Adrenal gland (tissue), 12 donors: Measurements from ENCODE around the gene TLCD4. TPM values are rescaled to one million over a fixed set of nuclear protein-coding genes. Genes with fewer than 3 reads are reported as not detected.

Experiments used
- DNase-seq, 7 donors: peaks; one replicate each; pipeline ENCODE4 v3.0.0-alpha.2; 2019 to 2020
- H3K27ac ChIP-seq, 5 donors: fragments of 200-600 bp; sonication (generic) in 4 of 5; 1 replicate in 3 of 5; 2 replicates in 2 of 5; pipeline versions ENCODE4 v1.5.1 to v1.8.0; 2016 to 2020; ENCODE audit warnings: mild to moderate bottlenecking in 1 of 5
- H3K27me3 ChIP-seq: fragments of 200-600 bp; 2 replicates; pipeline ENCODE4 v1.8.0; 2021
- H3K36me3 ChIP-seq, 2 donors: fragments of 200-600 bp; replicated peaks in 1 of 2; 1 replicate in 1 of 2; 2 replicates in 1 of 2; pipeline versions ENCODE4 v1.5.1 to v1.8.0; 2018 to 2022
- H3K4me1 ChIP-seq, 2 donors: fragments of 200-600 bp; replicated peaks in 1 of 2; 1 replicate in 1 of 2; 2 replicates in 1 of 2; pipeline versions ENCODE4 v1.5.1 to v1.8.0; 2018 to 2021
- H3K4me3 ChIP-seq, 4 donors: fragments of 200-600 bp; sonication (generic) in 3 of 4; one replicate each; pipeline ENCODE4 v1.5.1; 2016 to 2018
- H3K9me3 ChIP-seq, 3 donors: fragments of 200-600 bp; sonication (generic) in 1 of 3; replicated peaks in 1 of 3; 1 replicate in 2 of 3; 2 replicates in 1 of 3; pipeline versions ENCODE4 v1.5.1 to v1.8.0; 2016 to 2021
- POLR2A ChIP-seq, 2 donors: fragments of 450-650 bp; IDR thresholded peaks; one replicate each; pipeline ENCODE4 v1.6.1; 2017; ENCODE audit warnings: antibody characterized with exemption in 2 of 2, mild to moderate bottlenecking in 2 of 2, moderate library complexity in 1 of 2
- WGBS, 4 donors: extraction: QIAGEN DNeasy Blood & Tissue Kit in 2 of 4; methylation state at CpG; one replicate each; pipeline versions ENCODE4 v1.1.5 to v1.1.7; 2013 to 2017; 5-methylcytosine and 5-hydroxymethylcytosine counted together
- intact Hi-C, 2 donors: fragments of 100-400 bp; cut with DNase I; formaldehyde crosslinking; loops; one replicate each; pipeline versions ENCODE4 v1.14.1 to v1.15.0; 2022 to 2023
- polyA plus RNA-seq, 3 donors: library from polyadenylated mRNA; stranded (reverse); fragments of 200-250 nt in 2 of 3; fragments of 350-450 nt in 1 of 3; fragmentation: Illumina TruSeq in 1 of 3; extraction: RNeasy Lipid Tissue Mini Kit (QIAGEN cat#74804) in 1 of 3; gene quantifications; one replicate each; pipeline ENCODE4 v1.2.3, GENCODE V29; 2013 to 2014
- total RNA-seq, 9 donors: library from RNA; depleted of rRNA in 4 of 9; stranded (reverse); fragments of >200 nt in 4 of 9; fragments of 120-200 nt in 1 of 9; fragmentation: NEBNext Ultra II Directional in 1 of 9; extraction: Animal tissue kit (Norgen Biotek cat#: 25700) in 1 of 9; gene quantifications; one replicate each; pipeline versions ENCODE4 v1.1.0 to v1.2.4, GENCODE V29; 2013 to 2023
- TF ChIP-seq, protein P1 (sequence below), 6 experiments: fragments of 450-650 bp in 4 of 6; fragments of 200-600 bp in 2 of 6; sonication (generic) in 1 of 6; IDR thresholded peaks; 1 replicate in 5 of 6; 2 replicates in 1 of 6; pipeline versions ENCODE4 v1.5.1 to v1.8.0; 2016 to 2021; ENCODE audit warnings: antibody characterized with exemption in 6 of 6, mild to moderate bottlenecking in 2 of 6, moderate library complexity in 1 of 6
- donor health status: healthy with polysubstance abuse.
- donor health status: Bipolar disorder and iron deficiency.
- donor health status: DM: yes; HTN: yes; CAD: no.
- donor health status: DM: no; HTN: no; CAD: no.
- donor health status: DM: no; HTN: no; CAD: no.
- donor health status: DM: yes; HTN: yes; CAD: no.

Gene TLCD4
- total and polyA plus RNA-seq, 12 donors, result 1.6 to 41.3 (median 19.6) TPM

DNA sequence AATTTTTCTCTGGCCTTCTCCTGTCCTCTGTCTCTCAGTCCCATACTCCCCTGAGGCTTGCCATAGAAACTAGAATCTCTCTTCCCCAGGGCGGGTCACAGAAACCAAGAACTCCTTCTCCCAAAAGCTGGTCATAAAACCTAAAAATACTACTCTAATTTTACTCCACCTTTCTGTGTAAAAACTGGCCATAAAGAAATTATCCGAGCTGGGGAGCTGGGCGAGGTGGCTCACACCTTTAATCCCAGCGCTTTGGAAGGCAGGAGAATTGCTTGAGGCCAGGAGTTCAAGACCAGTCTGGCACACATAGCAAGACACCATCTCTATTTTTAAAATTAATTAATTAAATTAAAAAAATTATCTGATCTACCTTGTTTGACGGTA lies 47.5 kb upstream of the TLCD4 start:
- H3K27ac ChIP-seq, result peak overlapping the region in 3 of 5 donors; percentile 4 to 64 (median 4)
- no peak for DNase-seq
- no peaks in the 10 kb centered on the region for H3K9me3 ChIP-seq
- H3K27me3 ChIP-seq, result no peaks in the 10 kb centered on the region
- intact Hi-C loops, result loop anchor here in 1 of 2 donors (5.0 kb wide), 1 partner anchor 163 kb away; the partner anchor contains the start of gene RWDD3
- TF ChIP-seq POLR2A (IDR thresholded peaks at IDR 0.05), result no peak
- TF ChIP-seq, protein P1, sequence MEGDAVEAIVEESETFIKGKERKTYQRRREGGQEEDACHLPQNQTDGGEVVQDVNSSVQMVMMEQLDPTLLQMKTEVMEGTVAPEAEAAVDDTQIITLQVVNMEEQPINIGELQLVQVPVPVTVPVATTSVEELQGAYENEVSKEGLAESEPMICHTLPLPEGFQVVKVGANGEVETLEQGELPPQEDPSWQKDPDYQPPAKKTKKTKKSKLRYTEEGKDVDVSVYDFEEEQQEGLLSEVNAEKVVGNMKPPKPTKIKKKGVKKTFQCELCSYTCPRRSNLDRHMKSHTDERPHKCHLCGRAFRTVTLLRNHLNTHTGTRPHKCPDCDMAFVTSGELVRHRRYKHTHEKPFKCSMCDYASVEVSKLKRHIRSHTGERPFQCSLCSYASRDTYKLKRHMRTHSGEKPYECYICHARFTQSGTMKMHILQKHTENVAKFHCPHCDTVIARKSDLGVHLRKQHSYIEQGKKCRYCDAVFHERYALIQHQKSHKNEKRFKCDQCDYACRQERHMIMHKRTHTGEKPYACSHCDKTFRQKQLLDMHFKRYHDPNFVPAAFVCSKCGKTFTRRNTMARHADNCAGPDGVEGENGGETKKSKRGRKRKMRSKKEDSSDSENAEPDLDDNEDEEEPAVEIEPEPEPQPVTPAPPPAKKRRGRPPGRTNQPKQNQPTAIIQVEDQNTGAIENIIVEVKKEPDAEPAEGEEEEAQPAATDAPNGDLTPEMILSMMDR (IDR thresholded peaks at IDR 0.05), result no peak
- H3K4me3 ChIP-seq, result no peak overlapping the region
- H3K4me1 ChIP-seq, result peaks cover 13 to 31% of the 10 kb centered on the region in 2 donors
- H3K36me3 ChIP-seq, result no peaks in the 10 kb centered on the region
- 89 to 97% (median 93%) methylated on average over 5 of the region's 5 CpGs for WGBS, 4 donors

DNA sequence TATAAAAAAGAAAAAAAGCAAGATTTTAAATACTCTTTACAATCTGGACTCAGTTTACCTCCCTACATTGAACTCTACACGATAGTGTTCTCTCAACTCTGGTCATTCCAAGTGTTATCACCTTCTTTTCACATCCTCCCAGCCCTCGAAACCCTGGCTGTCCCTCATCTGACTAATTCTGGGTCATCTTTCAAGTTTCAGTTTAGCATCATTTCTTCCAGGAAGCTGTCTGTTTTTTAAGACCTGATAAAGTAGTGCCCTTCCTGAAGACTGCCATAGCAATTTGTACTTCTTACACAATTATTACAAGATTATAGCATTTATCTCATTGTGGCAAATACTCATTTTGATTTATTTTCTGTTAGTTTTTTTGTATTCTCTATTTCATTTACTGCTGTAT lies 45.6 kb upstream of the TLCD4 start:
- 34 to 56% (median 44%) methylated on average over 2 of the region's 2 CpGs for WGBS, 4 donors

DNA sequence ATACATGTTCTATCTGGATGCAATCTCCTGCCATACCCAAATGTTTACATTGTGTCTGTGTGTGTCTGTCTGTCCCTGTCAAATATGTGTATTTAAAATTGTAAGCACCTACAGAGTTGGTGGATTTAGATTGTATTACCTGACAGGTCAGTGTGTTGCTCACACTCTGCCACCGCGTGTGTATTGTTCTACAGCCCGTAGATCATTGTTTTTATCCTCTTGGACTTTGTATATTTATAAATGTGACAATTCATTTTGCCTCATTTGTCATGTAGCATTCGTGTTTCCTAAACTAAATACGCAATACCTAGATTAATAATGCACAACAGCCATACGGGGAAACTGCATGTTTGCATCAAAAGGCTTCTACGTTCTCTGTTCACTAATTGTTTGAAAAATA lies 45.0 kb upstream of the TLCD4 start:
- Histone ChIP-seq H3K9me3 (no peaks in the 10 kb centered on the region), H3K27me3 (no peaks in the 10 kb centered on the region), H3K4me3 (peak overlapping the region; percentile 4 to 88 (median 55)), H3K27ac (peak overlapping the region in 4 of 5 donors; percentile 78 to 96 (median 86)), H3K36me3 (no peaks in the 10 kb centered on the region), H3K4me1 (peaks cover 9 to 21% of the 10 kb centered on the region in 2 donors)
- intact Hi-C loops, result loop anchor here in 1 of 2 donors (5.0 kb wide), 1 partner anchor 160 kb away; the partner anchor contains the start of gene RWDD3
- no peak for DNase-seq
- TF ChIP-seq, protein P1 (IDR thresholded peaks at IDR 0.05), result no peak
- TF ChIP-seq POLR2A (IDR thresholded peaks at IDR 0.05), result no peak
- WGBS, 4 donors, result 6 to 13% (median 8%) methylated on average over 7 of the region's 7 CpGs

More for the DNA sequence above, 45.6 kb upstream of the TLCD4 start:
- no peaks in the 10 kb centered on the region for H3K27me3 ChIP-seq
- H3K27ac ChIP-seq, result peak overlapping the region in 1 of 5 donors; percentile 92
- H3K36me3 ChIP-seq, result no peaks in the 10 kb centered on the region
- H3K9me3 ChIP-seq, result no peaks in the 10 kb centered on the region
- DNase-seq, result no peak
- H3K4me1 ChIP-seq, result peaks cover 13 to 27% of the 10 kb centered on the region in 2 donors
- intact Hi-C loops, result loop anchor here in 1 of 2 donors (5.0 kb wide), 1 partner anchor 161 kb away; the partner anchor contains the start of gene RWDD3
- no peak for TF ChIP-seq POLR2A (IDR thresholded peaks at IDR 0.05)
- TF ChIP-seq, protein P1 (IDR thresholded peaks at IDR 0.05), result no peak
- peak overlapping the region in 2 of 4 donors; percentile 60 to 88 for H3K4me3 ChIP-seq

DNA sequence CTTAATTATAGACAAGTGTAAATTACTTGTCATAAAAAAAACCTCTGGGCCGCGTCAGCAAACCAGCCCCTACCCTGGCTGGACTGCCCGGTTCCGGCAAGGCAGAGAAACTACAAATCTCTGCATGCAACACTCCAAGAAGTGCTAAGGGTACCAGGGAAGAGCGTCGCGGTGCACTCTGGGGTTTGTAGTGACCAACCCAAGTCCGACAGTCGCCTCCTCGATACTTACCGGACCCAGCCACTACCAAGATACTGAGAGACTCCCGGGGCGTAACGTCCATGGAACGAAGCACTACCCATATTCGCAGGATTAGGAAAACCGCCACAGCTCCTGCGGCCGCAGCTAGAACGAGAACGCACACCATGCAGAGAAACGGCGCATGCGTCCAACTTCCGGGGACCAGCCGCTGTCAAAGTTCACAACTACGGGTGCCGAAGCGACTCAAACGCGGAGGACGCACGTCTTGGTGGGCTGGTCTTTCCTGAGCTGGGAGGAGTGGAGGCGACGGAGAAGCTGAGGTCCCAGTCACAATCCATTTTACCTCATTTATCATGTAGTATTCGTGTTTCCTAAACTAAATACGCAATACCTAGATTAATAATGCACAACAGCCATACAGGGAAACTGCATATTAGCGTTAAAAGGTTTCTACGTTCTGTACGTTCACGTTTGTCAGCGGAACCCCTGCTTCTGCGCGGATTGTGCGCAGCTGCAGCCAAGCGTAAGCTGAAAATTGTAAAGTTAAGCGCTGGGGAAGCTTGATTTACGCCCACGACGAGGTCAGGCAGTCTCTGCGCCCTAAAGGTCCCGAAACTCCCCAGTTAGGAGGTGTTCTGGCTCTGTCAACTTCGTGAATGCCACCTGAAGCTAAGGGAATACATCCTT lies 44.4 kb upstream of the TLCD4 start, which contains the start of gene ALG14:
Gene ALG14 (minus strand): TSS at position 420 of the 888 bp plus-strand sequence. CDS start 53 bp downstream, at position 367.
- Histone ChIP-seq H3K4me3 (peak within 1 kb of the TSS; percentile 4 to 88 (median 55)), H3K27ac (peak within 1 kb of the TSS; percentile 55 to 96 (median 81)), H3K36me3 (no peaks in the 10 kb centered on the region), H3K9me3 (no peaks in the 10 kb centered on the region), H3K27me3 (no peaks in the 10 kb centered on the region), H3K4me1 (peaks cover 3 to 14% of the 10 kb centered on the region in 2 donors)
- DNase-seq, result peak; percentile 95 to 98 (median 96)
- intact Hi-C loops, result loop anchor here in 1 of 2 donors (5.0 kb wide), 1 partner anchor 160 kb away; the partner anchor contains the start of gene RWDD3
- 0 to 1% (median 1%) methylated on average over 43 to 53 of the region's 53 CpGs for WGBS, 4 donors
- TF ChIP-seq, protein P1 (IDR thresholded peaks at IDR 0.05), result no peak
- peak; percentile 80 to 90 for TF ChIP-seq POLR2A (IDR thresholded peaks at IDR 0.05)
